CD4-positive, alpha-beta memory T cell (primary cell): ENCODE measurements around the gene WAC. TPM values are rescaled to one million over a fixed set of nuclear protein-coding genes. Genes with fewer than 3 reads are reported as not detected.

Experiments used
- CTCF ChIA-PET: fragments of 350-600 bp; sonication (Branson Sonifier 250); formaldehyde crosslinking; loops from one replicate; lab custom pipeline; 2021; ENCODE audit warnings: inconsistent platforms; ENCODE audit not compliant: partially characterized antibody; lab: Charles Lee
- POLR2A ChIA-PET: fragments of 350-600 bp; sonication (Branson Sonifier 250); formaldehyde crosslinking; loops from one replicate; lab custom pipeline; 2021; ENCODE audit not compliant: partially characterized antibody; lab: Charles Lee
- DNase-seq, 5 donors: peaks; one replicate each; pipeline versions ENCODE4 v3.0.0 to v3.0.0-alpha.2; 2020 to 2022; ENCODE audit warnings: mixed read lengths in 1 of 5
- H3K27ac ChIP-seq: one replicate; pipeline ENCODE4 v1.7.0; 2013; ENCODE audit warnings: low read depth, low read length
- H3K27me3 ChIP-seq: 2 replicates; pipeline ENCODE4 v1.7.0; 2013; ENCODE audit warnings: mild to moderate bottlenecking, low read length, moderate library complexity; ENCODE audit not compliant: insufficient read depth
- H3K36me3 ChIP-seq: 2 replicates; pipeline ENCODE4 v1.7.0; 2013; ENCODE audit warnings: mild to moderate bottlenecking, low read length, moderate library complexity; ENCODE audit not compliant: insufficient read depth
- H3K4me1 ChIP-seq: 2 replicates; pipeline ENCODE4 v1.7.0; 2013; ENCODE audit warnings: mild to moderate bottlenecking, low read length, moderate library complexity; ENCODE audit not compliant: insufficient read depth
- H3K4me3 ChIP-seq, 2 donors: one replicate each; pipeline ENCODE4 v1.7.0; 2013; ENCODE audit warnings: low read length in 2 of 2, mild to moderate bottlenecking in 1 of 2
- H3K9me3 ChIP-seq, 2 donors: one replicate each; pipeline ENCODE4 v1.7.0; 2013; ENCODE audit warnings: low read length in 2 of 2, control low read depth in 1 of 2; ENCODE audit not compliant: control insufficient read depth in 1 of 2
- H3K27ac Mint-ChIP-seq, 7 donors: one replicate each; pipeline ENCODE4 v1.8.0; 2020 to 2021; ENCODE audit warnings: mixed read lengths in 7 of 7, mild to moderate bottlenecking in 6 of 7, inconsistent platforms in 3 of 7, moderate library complexity in 3 of 7
- H3K27me3 Mint-ChIP-seq, 2 donors: one replicate each; pipeline ENCODE4 v1.8.0; 2020 to 2021; ENCODE audit warnings: mixed read lengths in 2 of 2
- H3K36me3 Mint-ChIP-seq, 2 donors: one replicate each; pipeline ENCODE4 v1.8.0; 2020 to 2021; ENCODE audit warnings: mixed read lengths in 2 of 2, inconsistent platforms in 1 of 2, mild to moderate bottlenecking in 1 of 2
- H3K4me1 Mint-ChIP-seq, 4 donors: one replicate each; pipeline ENCODE4 v1.8.0; 2020 to 2021; ENCODE audit warnings: mixed read lengths in 4 of 4, mild to moderate bottlenecking in 1 of 4
- H3K4me3 Mint-ChIP-seq, 8 donors: one replicate each; pipeline ENCODE4 v1.8.0; 2020 to 2021; ENCODE audit warnings: mixed read lengths in 8 of 8, mild to moderate bottlenecking in 7 of 8, moderate library complexity in 6 of 8, inconsistent platforms in 3 of 8
- H3K9me3 Mint-ChIP-seq, 8 donors: one replicate each; pipeline ENCODE4 v1.8.0; 2020 to 2021; ENCODE audit warnings: mixed read lengths in 8 of 8, mild to moderate bottlenecking in 5 of 8, inconsistent platforms in 3 of 8, moderate library complexity in 1 of 8
- intact Hi-C: fragments of 100-400 bp; cut with micrococcal nuclease; formaldehyde crosslinking; loops from one replicate; pipeline ENCODE4 v1.15.1; 2023
- polyA plus RNA-seq, 2 donors: library from polyadenylated mRNA; unstranded; fragments of 300-500 nt; fragmentation: Illumina TruSeq; gene quantifications; one replicate each; pipeline ENCODE4 v1.2.3, GENCODE V29; 2021
- total RNA-seq, 2 experiments: library from RNA; stranded (reverse); gene quantifications; one replicate each; pipeline ENCODE4 v1.2.3, GENCODE V29; 2021

The WAC gene
- total and polyA plus RNA-seq, 4 experiments from 2014 or later = 44.1 to 174 (median 142) TPM

GRCh38 chr10:28554009-28554408 lies 21.1 kb downstream of the WAC start:
- Mint-ChIP-seq H3K4me3 (peak overlapping the region in 6 of 8 donors; percentile 28 to 59 (median 38)), H3K9me3 (peaks cover 0 to 3% (median 0%) of the 10 kb centered on the region in 8 donors), H3K4me1 (peaks cover 66 to 95% (median 82%) of the 10 kb centered on the region in 4 donors), H3K27ac (peak overlapping the region in 3 of 7 donors; percentile 55 to 60 (median 57)), H3K27me3 (no peaks in the 10 kb centered on the region), H3K36me3 (peaks cover 44 to 64% of the 10 kb centered on the region in 2 donors)
- POLR2A ChIA-PET = interaction anchor here (1.0 kb wide), 1 partner anchor 21 kb away, joined by 3 read pairs; the partner anchor contains the start of gene WAC
- Histone ChIP-seq H3K36me3 (peaks cover 18% of the 10 kb centered on the region), H3K27ac (no peak overlapping the region), H3K4me1 (peaks cover 99% of the 10 kb centered on the region), H3K4me3 (no peak overlapping the region), H3K9me3 (no peaks in the 10 kb centered on the region), H3K27me3 (no peaks in the 10 kb centered on the region)
- CTCF ChIA-PET = interaction anchor here (2.8 kb wide), 1 partner anchor 12 kb away, joined by 9 read pairs; no protein-coding TSS in a partner anchor
- intact Hi-C loops = no loop called here
- no peak for DNase-seq

GRCh38 chr10:28554952-28555351 lies 22.0 kb downstream of the WAC start:
- Histone ChIP-seq H3K27ac (no peak overlapping the region), H3K36me3 (peaks cover 10% of the 10 kb centered on the region)

GRCh38 chr10:28555358-28555757 lies 22.4 kb downstream of the WAC start:
- peaks cover 97% of the 10 kb centered on the region for H3K4me1 ChIP-seq
- no peak overlapping the region for H3K4me3 ChIP-seq
- DNase-seq = no peak
- no peaks in the 10 kb centered on the region for H3K27me3 ChIP-seq
- peak overlapping the region in 3 of 7 donors; percentile 9 to 38 (median 18) for H3K27ac Mint-ChIP-seq
- peaks cover 40 to 64% of the 10 kb centered on the region in 2 donors for H3K36me3 Mint-ChIP-seq
- no peaks in the 10 kb centered on the region for H3K9me3 ChIP-seq
- peak overlapping the region in 5 of 8 donors; percentile 4 to 71 (median 45) for H3K4me3 Mint-ChIP-seq
- intact Hi-C loops = no loop called here
- peaks cover 0 to 3% (median 0%) of the 10 kb centered on the region in 8 donors for H3K9me3 Mint-ChIP-seq
- CTCF ChIA-PET = interaction anchor here (0.8 to 2.8 kb wide), 2 partner anchors 11 to 13 kb away, joined by 3 to 9 read pairs; no protein-coding TSS in a partner anchor
- peaks cover 9% of the 10 kb centered on the region for H3K36me3 ChIP-seq
- no peaks in the 10 kb centered on the region for H3K27me3 Mint-ChIP-seq
- POLR2A ChIA-PET = no interaction called here
- H3K4me1 Mint-ChIP-seq = peaks cover 66 to 95% (median 81%) of the 10 kb centered on the region in 4 donors
- no peak overlapping the region for H3K27ac ChIP-seq

More at GRCh38 chr10:28554952-28555351, 22.0 kb downstream of the WAC start:
- intact Hi-C loops = no loop called here
- no peaks in the 10 kb centered on the region for H3K9me3 ChIP-seq
- no peak for DNase-seq
- Mint-ChIP-seq H3K4me1 (peaks cover 68 to 95% (median 82%) of the 10 kb centered on the region in 4 donors), H3K4me3 (peak overlapping the region in 6 of 8 donors; percentile 4 to 71 (median 52)), H3K27me3 (no peaks in the 10 kb centered on the region), H3K36me3 (peaks cover 40 to 65% of the 10 kb centered on the region in 2 donors), H3K27ac (peak overlapping the region in 5 of 7 donors; percentile 6 to 57 (median 11)), H3K9me3 (peaks cover 0 to 3% (median 0%) of the 10 kb centered on the region in 8 donors)
- no peaks in the 10 kb centered on the region for H3K27me3 ChIP-seq
- no peak overlapping the region for H3K4me3 ChIP-seq
- peaks cover 98% of the 10 kb centered on the region for H3K4me1 ChIP-seq
- POLR2A ChIA-PET = interaction anchor here (1.0 kb wide), 1 partner anchor 22 kb away, joined by 3 read pairs; the partner anchor contains the start of gene WAC
- CTCF ChIA-PET = interaction anchor here (0.8 to 2.8 kb wide), 2 partner anchors 11 to 12 kb away, joined by 3 to 9 read pairs; no protein-coding TSS in a partner anchor

GRCh38 chr10:28556142-28556541 lies 23.2 kb downstream of the WAC start:
- Mint-ChIP-seq H3K27me3 (no peaks in the 10 kb centered on the region), H3K9me3 (peaks cover 0 to 3% (median 0%) of the 10 kb centered on the region in 8 donors), H3K27ac (no peak overlapping the region), H3K36me3 (peaks cover 46 to 65% of the 10 kb centered on the region in 2 donors), H3K4me1 (peaks cover 66 to 95% (median 80%) of the 10 kb centered on the region in 4 donors), H3K4me3 (no peak overlapping the region)
- no peaks in the 10 kb centered on the region for H3K9me3 ChIP-seq
- peaks cover 97% of the 10 kb centered on the region for H3K4me1 ChIP-seq
- no peaks in the 10 kb centered on the region for H3K27me3 ChIP-seq
- intact Hi-C loops = no loop called here
- H3K36me3 ChIP-seq = peaks cover 8% of the 10 kb centered on the region
- H3K27ac ChIP-seq = no peak overlapping the region
- POLR2A ChIA-PET = interaction anchor here (1.4 to 2.7 kb wide), 2 partner anchors 11 to 23 kb away, joined by 5 to 14 read pairs; partner anchors contain the start of gene WAC
- H3K4me3 ChIP-seq = no peak overlapping the region
- CTCF ChIA-PET = interaction anchor here (0.6 to 2.8 kb wide), 2 partner anchors 10 to 837 kb away, joined by 3 to 9 read pairs; no protein-coding TSS in a partner anchor
- DNase-seq = no peak

- intact Hi-C loops = no loop called here
- Mint-ChIP-seq H3K4me1 (peaks cover 59 to 96% (median 78%) of the 10 kb centered on the region in 4 donors), H3K36me3 (peaks cover 43 to 68% of the 10 kb centered on the region in 2 donors), H3K27me3 (no peaks in the 10 kb centered on the region), H3K9me3 (peaks cover 0 to 3% (median 0%) of the 10 kb centered on the region in 8 donors), H3K27ac (peak overlapping the region in 1 of 7 donors; percentile 2), H3K4me3 (peak overlapping the region in 1 of 8 donors; percentile 22)
- Histone ChIP-seq H3K36me3 (peaks cover 6% of the 10 kb centered on the region), H3K4me1 (peaks cover 96% of the 10 kb centered on the region), H3K27ac (no peak overlapping the region), H3K9me3 (no peaks in the 10 kb centered on the region), H3K4me3 (no peak overlapping the region), H3K27me3 (no peaks in the 10 kb centered on the region)
- DNase-seq = no peak
- ChIA-PET CTCF (no interaction called here), POLR2A (interaction anchor here (1.0 to 2.7 kb wide), 2 partner anchors 12 to 25 kb away, joined by 3 to 14 read pairs; partner anchors contain the start of gene WAC)
These were observed 25.3 kb downstream of the WAC start for GRCh38 chr10:28558186-28558585.

GRCh38 chr10:28558923-28559508 lies 26.1 kb downstream of the WAC start:
- H3K4me1 Mint-ChIP-seq = peaks cover 58 to 95% (median 77%) of the 10 kb centered on the region in 4 donors
- peaks cover 0 to 3% (median 0%) of the 10 kb centered on the region in 8 donors for H3K9me3 Mint-ChIP-seq
- no peaks in the 10 kb centered on the region for H3K27me3 ChIP-seq
- peaks cover 6% of the 10 kb centered on the region for H3K36me3 ChIP-seq
- no peak overlapping the region for H3K4me3 ChIP-seq
- intact Hi-C loops = no loop called here
- H3K27ac ChIP-seq = no peak overlapping the region
- POLR2A ChIA-PET = no interaction called here
- no peak for DNase-seq
- peak overlapping the region in 2 of 7 donors; percentile 9 to 48 for H3K27ac Mint-ChIP-seq
- H3K36me3 Mint-ChIP-seq = peaks cover 42 to 66% of the 10 kb centered on the region in 2 donors
- CTCF ChIA-PET = no interaction called here
- peaks cover 94% of the 10 kb centered on the region for H3K4me1 ChIP-seq
- H3K4me3 Mint-ChIP-seq = peak overlapping the region in 5 of 8 donors; percentile 20 to 60 (median 29)
- H3K9me3 ChIP-seq = no peaks in the 10 kb centered on the region
- no peaks in the 10 kb centered on the region for H3K27me3 Mint-ChIP-seq

- H3K27ac ChIP-seq = no peak overlapping the region
- ChIA-PET POLR2A (no interaction called here), CTCF (no interaction called here)
- H3K27me3 Mint-ChIP-seq = no peaks in the 10 kb centered on the region
- no peaks in the 10 kb centered on the region for H3K9me3 ChIP-seq
- peaks cover 94% of the 10 kb centered on the region for H3K4me1 ChIP-seq
- H3K4me1 Mint-ChIP-seq = peaks cover 59 to 95% (median 78%) of the 10 kb centered on the region in 4 donors
- H3K27ac Mint-ChIP-seq = peak overlapping the region in 3 of 7 donors; percentile 38 to 63 (median 54)
- no peak for DNase-seq
- intact Hi-C loops = no loop called here
- no peak overlapping the region for H3K4me3 ChIP-seq
- H3K36me3 ChIP-seq = peaks cover 6% of the 10 kb centered on the region
- H3K9me3 Mint-ChIP-seq = peaks cover 0 to 3% (median 0%) of the 10 kb centered on the region in 8 donors
- H3K27me3 ChIP-seq = no peaks in the 10 kb centered on the region
- peaks cover 41 to 64% of the 10 kb centered on the region in 2 donors for H3K36me3 Mint-ChIP-seq
- peak overlapping the region in 2 of 8 donors; percentile 39 to 60 for H3K4me3 Mint-ChIP-seq
These were observed 26.7 kb downstream of the WAC start for GRCh38 chr10:28559618-28560017.
